ENCODE measurements around the gene YPEL1. TPM values are rescaled to one million over a fixed set of nuclear protein-coding genes. Genes with fewer than 3 reads are reported as not detected.
"Not testable (repeated sequence)": the region's sequence is repeated elsewhere in the genome, so short reads cannot be mapped to it uniquely, and the experiment has no call there.

Gene YPEL1
- total and polyA plus RNA-seq, 4 donors = 12.9 to 20.6 (median 17.1) TPM

DNA sequence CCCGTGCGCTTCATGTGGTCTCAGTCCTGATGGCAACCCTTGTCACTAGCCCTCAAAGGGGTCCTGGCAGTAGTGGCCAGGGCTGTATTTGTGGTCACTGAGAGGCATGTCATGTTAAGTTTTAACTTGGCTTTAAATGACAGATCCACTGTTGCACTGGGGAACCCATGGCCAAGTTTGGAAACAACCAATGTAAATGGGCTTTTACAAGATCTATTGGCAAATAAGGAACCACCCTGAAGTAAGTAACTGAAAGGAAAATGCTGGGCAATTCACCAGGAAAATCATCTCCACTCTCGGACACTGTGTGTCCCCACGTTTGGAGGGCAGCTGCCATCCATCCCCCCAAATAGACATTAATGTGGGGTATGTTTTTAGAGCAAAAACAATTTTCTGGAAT is 8.4 kb downstream of the YPEL1 start:
- H3K4me3 ChIP-seq (ENCODE audit: low read depth, low read length) = no peak overlapping the region
- H3K9me3 ChIP-seq (ENCODE audit: control insufficient read depth, insufficient read depth, low read length) = no peaks in the 10 kb centered on the region
- WGBS (ENCODE audit: insufficient coverage) = no CpG with 5 or more reads among the region's 4 CpGs
- H3K27ac ChIP-seq (ENCODE audit: low read depth, low read length) = no peak overlapping the region
- peaks cover 9% of the 10 kb centered on the region for H3K4me1 ChIP-seq (ENCODE audit: control insufficient read depth, insufficient read depth, low read length)
- DNase-seq (ENCODE audit: low read depth in 4 of 6, low spot score in 6 of 6) = no peak
- no peaks in the 10 kb centered on the region for H3K27me3 ChIP-seq (ENCODE audit: control insufficient read depth, insufficient read depth, low read length)
- H3K36me3 ChIP-seq (ENCODE audit: control insufficient read depth, insufficient read depth, low read length) = peaks cover 28% of the 10 kb centered on the region

- WGBS (ENCODE audit: insufficient coverage) = 48% methylated on average over 5 of the region's 5 CpGs
- Histone ChIP-seq H3K9me3 (ENCODE audit: control insufficient read depth, insufficient read depth, low read length) (no peaks in the 10 kb centered on the region), H3K27ac (ENCODE audit: low read depth, low read length) (no peak overlapping the region), H3K36me3 (ENCODE audit: control insufficient read depth, insufficient read depth, low read length) (peaks cover 26% of the 10 kb centered on the region), H3K27me3 (ENCODE audit: control insufficient read depth, insufficient read depth, low read length) (no peaks in the 10 kb centered on the region), H3K4me3 (ENCODE audit: low read depth, low read length) (no peak overlapping the region), H3K4me1 (ENCODE audit: control insufficient read depth, insufficient read depth, low read length) (peaks cover 9% of the 10 kb centered on the region)
- no peak for DNase-seq (ENCODE audit: low read depth in 4 of 6, low spot score in 6 of 6)
Measured at GRCh38 chr22:21726650-21727049, 8.9 kb downstream of the YPEL1 start.

DNA sequence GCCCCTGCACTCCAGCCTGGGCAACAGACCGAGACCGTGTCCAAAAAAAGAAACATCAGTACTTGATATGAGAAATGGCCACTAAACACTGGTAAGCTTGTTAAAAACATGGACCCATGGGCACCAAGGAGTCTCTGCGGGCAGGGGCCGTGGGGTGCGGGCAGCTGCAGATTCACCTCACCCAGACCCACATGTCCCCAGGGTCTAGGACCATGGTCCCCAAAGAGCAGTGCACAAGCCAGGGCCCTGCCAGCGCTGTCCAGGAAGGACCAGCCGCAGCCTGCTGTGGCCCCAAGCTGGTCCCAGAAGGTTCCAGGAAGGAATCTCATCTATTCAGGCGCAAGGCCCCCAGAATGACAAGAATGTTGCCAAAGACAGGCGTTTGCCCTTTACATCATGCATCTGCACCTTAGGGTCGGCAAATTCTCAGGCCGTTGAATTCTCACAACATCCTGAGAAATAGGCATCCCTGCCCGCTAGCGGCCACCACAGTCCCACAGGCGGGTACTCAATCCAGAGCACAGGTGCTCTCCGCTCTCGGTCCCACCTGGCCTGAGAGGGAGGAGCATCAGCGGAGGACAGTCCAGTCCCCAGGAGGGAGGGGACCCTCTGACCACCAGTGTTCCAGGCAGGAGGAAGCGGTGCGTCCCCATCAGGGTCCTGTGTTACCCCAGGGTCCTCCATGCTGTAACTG is 9.5 kb downstream of the YPEL1 start:
- Histone ChIP-seq H3K27ac (ENCODE audit: low read depth, low read length) (no peak overlapping the region), H3K4me1 (ENCODE audit: control insufficient read depth, insufficient read depth, low read length) (peaks cover 9% of the 10 kb centered on the region), H3K36me3 (ENCODE audit: control insufficient read depth, insufficient read depth, low read length) (peaks cover 26% of the 10 kb centered on the region), H3K4me3 (ENCODE audit: low read depth, low read length) (no peak overlapping the region), H3K9me3 (ENCODE audit: control insufficient read depth, insufficient read depth, low read length) (no peaks in the 10 kb centered on the region), H3K27me3 (ENCODE audit: control insufficient read depth, insufficient read depth, low read length) (no peaks in the 10 kb centered on the region)
- DNase-seq (ENCODE audit: low read depth in 4 of 6, low spot score in 6 of 6) = no peak
- 96% methylated on average over 19 of the region's 19 CpGs for WGBS (ENCODE audit: insufficient coverage)

DNA sequence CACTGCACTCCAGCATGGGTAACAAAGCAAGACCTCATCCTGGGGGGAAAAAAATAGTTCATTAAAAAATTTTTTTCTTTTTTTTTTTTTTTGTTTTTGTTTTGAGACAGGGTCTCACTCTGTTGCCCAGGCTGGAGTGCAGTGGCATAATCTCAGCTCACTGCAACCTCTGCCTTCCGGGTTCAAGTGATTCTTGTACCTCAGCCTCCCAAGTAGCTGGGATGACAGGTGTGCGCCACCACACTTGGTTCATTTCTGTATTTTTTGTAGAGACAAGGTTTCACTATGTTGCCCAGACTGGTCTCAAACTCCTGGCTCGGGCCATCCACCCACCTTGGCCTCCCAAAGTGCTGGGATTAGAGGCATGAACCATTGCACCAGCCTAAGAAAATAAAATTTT is 11.1 kb downstream of the YPEL1 start:
- H3K36me3 ChIP-seq (ENCODE audit: control insufficient read depth, insufficient read depth, low read length) = peaks cover 20% of the 10 kb centered on the region
- H3K27ac ChIP-seq (ENCODE audit: low read depth, low read length); H3K4me3 ChIP-seq (ENCODE audit: low read depth, low read length); H3K27me3 ChIP-seq (ENCODE audit: control insufficient read depth, insufficient read depth, low read length); DNase-seq (ENCODE audit: low read depth in 4 of 6, low spot score in 6 of 6); H3K4me1 ChIP-seq (ENCODE audit: control insufficient read depth, insufficient read depth, low read length); H3K9me3 ChIP-seq (ENCODE audit: control insufficient read depth, insufficient read depth, low read length): not testable (repeated sequence)
- whole genome bisulfite sequencing (ENCODE audit: insufficient coverage) = 100% methylated on average over 2 of the region's 3 CpGs

GRCh38 chr22:21721195-21721852 is 14.3 kb downstream of the YPEL1 start:
- H3K9me3 ChIP-seq (ENCODE audit: control insufficient read depth, insufficient read depth, low read length); H3K27ac ChIP-seq (ENCODE audit: low read depth, low read length); H3K27me3 ChIP-seq (ENCODE audit: control insufficient read depth, insufficient read depth, low read length); H3K36me3 ChIP-seq (ENCODE audit: control insufficient read depth, insufficient read depth, low read length); DNase-seq (ENCODE audit: low read depth in 4 of 6, low spot score in 6 of 6); H3K4me3 ChIP-seq (ENCODE audit: low read depth, low read length); H3K4me1 ChIP-seq (ENCODE audit: control insufficient read depth, insufficient read depth, low read length): not testable (repeated sequence)
- WGBS (ENCODE audit: insufficient coverage) = 99% methylated on average over 10 of the region's 15 CpGs

GRCh38 chr22:21720191-21720859 is 15.3 kb downstream of the YPEL1 start:
- not testable (repeated sequence) for H3K27me3 ChIP-seq (ENCODE audit: control insufficient read depth, insufficient read depth, low read length); H3K36me3 ChIP-seq (ENCODE audit: control insufficient read depth, insufficient read depth, low read length); H3K4me1 ChIP-seq (ENCODE audit: control insufficient read depth, insufficient read depth, low read length); DNase-seq (ENCODE audit: low read depth in 4 of 6, low spot score in 6 of 6); H3K9me3 ChIP-seq (ENCODE audit: control insufficient read depth, insufficient read depth, low read length); H3K4me3 ChIP-seq (ENCODE audit: low read depth, low read length); H3K27ac ChIP-seq (ENCODE audit: low read depth, low read length)
- WGBS (ENCODE audit: insufficient coverage) = 98% methylated on average over 5 of the region's 10 CpGs

DNA sequence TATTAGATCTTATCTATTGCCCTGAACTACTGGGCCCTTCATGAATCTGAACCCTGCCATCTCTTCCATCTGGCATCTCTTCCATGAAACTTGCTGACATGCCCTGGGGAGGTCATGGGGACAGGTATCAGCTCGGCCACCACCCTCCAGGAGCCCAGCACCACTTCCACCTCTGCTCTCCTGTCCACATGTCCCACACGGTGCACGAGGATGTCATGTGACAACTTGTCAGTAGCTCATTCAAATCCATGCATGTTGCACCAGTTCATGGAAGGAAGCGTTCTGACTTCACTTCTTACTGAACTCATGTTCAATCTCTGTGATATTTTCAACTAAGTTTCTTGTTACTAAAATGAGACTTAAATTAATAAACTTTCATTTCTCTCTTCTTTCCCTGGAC is 16.6 kb downstream of the YPEL1 start:
- no peaks in the 10 kb centered on the region for H3K27me3 ChIP-seq (ENCODE audit: control insufficient read depth, insufficient read depth, low read length)
- no peak overlapping the region for H3K4me3 ChIP-seq (ENCODE audit: low read depth, low read length)
- peaks cover 5% of the 10 kb centered on the region for H3K4me1 ChIP-seq (ENCODE audit: control insufficient read depth, insufficient read depth, low read length)
- H3K36me3 ChIP-seq (ENCODE audit: control insufficient read depth, insufficient read depth, low read length) = peaks cover 6% of the 10 kb centered on the region
- no peak for DNase-seq (ENCODE audit: low read depth in 4 of 6, low spot score in 6 of 6)
- H3K27ac ChIP-seq (ENCODE audit: low read depth, low read length) = no peak overlapping the region
- 76% methylated on average over 3 of the region's 4 CpGs for WGBS (ENCODE audit: insufficient coverage)
- no peaks in the 10 kb centered on the region for H3K9me3 ChIP-seq (ENCODE audit: control insufficient read depth, insufficient read depth, low read length)

- no peak for DNase-seq (ENCODE audit: low read depth in 4 of 6, low spot score in 6 of 6)
- Histone ChIP-seq H3K27ac (ENCODE audit: low read depth, low read length) (no peak overlapping the region), H3K27me3 (ENCODE audit: control insufficient read depth, insufficient read depth, low read length) (no peaks in the 10 kb centered on the region), H3K4me1 (ENCODE audit: control insufficient read depth, insufficient read depth, low read length) (peaks cover 10% of the 10 kb centered on the region), H3K4me3 (ENCODE audit: low read depth, low read length) (no peak overlapping the region), H3K36me3 (ENCODE audit: control insufficient read depth, insufficient read depth, low read length) (peaks cover 9% of the 10 kb centered on the region), H3K9me3 (ENCODE audit: control insufficient read depth, insufficient read depth, low read length) (no peaks in the 10 kb centered on the region)
- 93% methylated on average over 2 of the region's 4 CpGs for WGBS (ENCODE audit: insufficient coverage)
Measured at GRCh38 chr22:21718499-21718898, 17.1 kb downstream of the YPEL1 start.

DNA sequence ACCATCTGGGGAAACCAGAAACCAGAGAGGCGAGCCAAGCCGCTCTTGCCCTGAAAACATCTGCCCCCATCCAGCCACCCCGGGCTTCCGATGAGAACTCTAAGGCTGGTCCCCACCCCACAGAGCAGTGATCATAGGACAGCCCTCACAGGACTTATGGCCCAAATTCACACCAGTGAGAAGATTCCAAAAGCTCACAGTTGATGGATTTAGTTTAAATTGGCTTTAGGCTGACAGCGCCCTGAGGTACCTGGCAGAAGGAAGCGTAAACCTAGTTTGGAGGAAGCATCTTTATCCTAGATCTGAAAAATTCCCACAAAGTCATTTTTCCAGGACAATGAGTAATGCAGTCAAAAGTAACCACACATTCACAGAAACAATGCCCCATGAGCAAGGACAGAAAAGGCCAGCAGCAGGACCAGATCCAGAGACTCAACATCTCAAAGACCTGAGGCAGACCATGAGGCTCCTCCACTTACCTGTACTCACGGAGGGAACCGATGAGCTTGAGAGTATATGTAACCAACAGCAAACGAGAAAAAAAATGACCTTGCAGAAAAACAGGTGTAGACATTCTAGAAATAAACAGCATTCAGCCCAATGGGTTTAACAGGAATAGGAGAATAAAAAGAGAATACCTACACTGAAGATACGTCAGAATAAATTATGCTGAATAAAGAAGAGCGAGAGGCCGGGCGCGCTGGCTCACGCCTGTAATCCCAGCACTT is 19.0 kb downstream of the YPEL1 start:
- not testable (repeated sequence) for H3K4me3 ChIP-seq (ENCODE audit: low read depth, low read length); H3K27me3 ChIP-seq (ENCODE audit: control insufficient read depth, insufficient read depth, low read length); H3K9me3 ChIP-seq (ENCODE audit: control insufficient read depth, insufficient read depth, low read length); H3K27ac ChIP-seq (ENCODE audit: low read depth, low read length); H3K36me3 ChIP-seq (ENCODE audit: control insufficient read depth, insufficient read depth, low read length); DNase-seq (ENCODE audit: low read depth in 4 of 6, low spot score in 6 of 6)
- peaks cover 16% of the 10 kb centered on the region for H3K4me1 ChIP-seq (ENCODE audit: control insufficient read depth, insufficient read depth, low read length)
- WGBS (ENCODE audit: insufficient coverage) = 85% methylated on average over 5 of the region's 15 CpGs

Measured in spinal cord (tissue), 10 donors.